ENCODE results near the gene CDCA7L. TPM values are rescaled to one million over a fixed set of nuclear protein-coding genes. Genes with fewer than 3 reads are reported as not detected.

The CDCA7L gene
- total RNA-seq, 1 donor from 2014 or later = 53.0 TPM

- Mint-ChIP-seq H3K9me3 (ENCODE audit: low read depth) (no peaks in the 10 kb centered on the region), H3K4me3 (ENCODE audit: low read depth) (no peak overlapping the region), H3K27ac (no peak overlapping the region), H3K27me3 (no peaks in the 10 kb centered on the region), H3K36me3 (ENCODE audit: insufficient read depth) (peaks cover 16% of the 10 kb centered on the region), H3K4me1 (ENCODE audit: low read depth) (no peaks in the 10 kb centered on the region)
- no peak for TF ChIP-seq CTCF (IDR thresholded peaks at IDR 0.05; ENCODE audit: unreplicated experiment)
- no peak for DNase-seq (ENCODE audit: low spot score, unreplicated experiment)
Observed at GRCh38 chr7:21916629-21917028, 29.1 kb downstream of the CDCA7L start.

GRCh38 chr7:21916176-21916575 is 29.5 kb downstream of the CDCA7L start:
- H3K36me3 Mint-ChIP-seq (ENCODE audit: insufficient read depth) = peaks cover 16% of the 10 kb centered on the region
- no peak overlapping the region for H3K4me3 Mint-ChIP-seq (ENCODE audit: low read depth)
- H3K4me1 Mint-ChIP-seq (ENCODE audit: low read depth) = no peaks in the 10 kb centered on the region
- H3K9me3 Mint-ChIP-seq (ENCODE audit: low read depth) = no peaks in the 10 kb centered on the region
- H3K27me3 Mint-ChIP-seq = no peaks in the 10 kb centered on the region
- no peak for TF ChIP-seq CTCF (IDR thresholded peaks at IDR 0.05; ENCODE audit: unreplicated experiment)
- DNase-seq (ENCODE audit: low spot score, unreplicated experiment) = no peak
- no peak overlapping the region for H3K27ac Mint-ChIP-seq

GRCh38 chr7:21915140-21915539 is 30.6 kb downstream of the CDCA7L start:
- no peaks in the 10 kb centered on the region for H3K4me1 Mint-ChIP-seq (ENCODE audit: low read depth)
- H3K4me3 Mint-ChIP-seq (ENCODE audit: low read depth) = no peak overlapping the region
- DNase-seq (ENCODE audit: low spot score, unreplicated experiment) = no peak
- H3K27ac Mint-ChIP-seq = peak overlapping the region; percentile 32
- no peaks in the 10 kb centered on the region for H3K27me3 Mint-ChIP-seq
- no peaks in the 10 kb centered on the region for H3K9me3 Mint-ChIP-seq (ENCODE audit: low read depth)
- peaks cover 16% of the 10 kb centered on the region for H3K36me3 Mint-ChIP-seq (ENCODE audit: insufficient read depth)
- TF ChIP-seq CTCF (IDR thresholded peaks at IDR 0.05; ENCODE audit: unreplicated experiment) = no peak

- Mint-ChIP-seq H3K27me3 (no peaks in the 10 kb centered on the region), H3K4me1 (ENCODE audit: low read depth) (no peaks in the 10 kb centered on the region), H3K4me3 (ENCODE audit: low read depth) (no peak overlapping the region), H3K27ac (peak overlapping the region; percentile 32), H3K36me3 (ENCODE audit: insufficient read depth) (peaks cover 16% of the 10 kb centered on the region), H3K9me3 (ENCODE audit: low read depth) (no peaks in the 10 kb centered on the region)
- TF ChIP-seq CTCF (IDR thresholded peaks at IDR 0.05; ENCODE audit: unreplicated experiment) = no peak
- DNase-seq (ENCODE audit: low spot score, unreplicated experiment) = no peak
Observed at GRCh38 chr7:21914671-21915070, 31.0 kb downstream of the CDCA7L start.

- H3K27me3 Mint-ChIP-seq = no peaks in the 10 kb centered on the region
- no peak for TF ChIP-seq CTCF (IDR thresholded peaks at IDR 0.05; ENCODE audit: unreplicated experiment)
- no peaks in the 10 kb centered on the region for H3K4me1 Mint-ChIP-seq (ENCODE audit: low read depth)
- H3K4me3 Mint-ChIP-seq (ENCODE audit: low read depth) = no peak overlapping the region
- DNase-seq (ENCODE audit: low spot score, unreplicated experiment) = no peak
- H3K27ac Mint-ChIP-seq = no peak overlapping the region
- no peaks in the 10 kb centered on the region for H3K9me3 Mint-ChIP-seq (ENCODE audit: low read depth)
- H3K36me3 Mint-ChIP-seq (ENCODE audit: insufficient read depth) = peaks cover 21% of the 10 kb centered on the region
Observed at GRCh38 chr7:21912931-21913780, 32.5 kb downstream of the CDCA7L start.

All from progenitor cell of endocrine pancreas (in vitro differentiated cells).